HG03175 (cell line): ENCODE results near the gene MCTP1.
A peak's percentile ranks its signal among the peaks of the same experiment; 100 is the strongest.

Experiments used
- ATAC-seq: cut with Tn5 transposase; IDR thresholded peaks from one replicate; pipeline ENCODE4 v1.9.1; 2021; ENCODE audit warnings: mild to moderate bottlenecking, moderate library complexity; ENCODE audit not compliant: unreplicated experiment

MCTP1 gene

DNA sequence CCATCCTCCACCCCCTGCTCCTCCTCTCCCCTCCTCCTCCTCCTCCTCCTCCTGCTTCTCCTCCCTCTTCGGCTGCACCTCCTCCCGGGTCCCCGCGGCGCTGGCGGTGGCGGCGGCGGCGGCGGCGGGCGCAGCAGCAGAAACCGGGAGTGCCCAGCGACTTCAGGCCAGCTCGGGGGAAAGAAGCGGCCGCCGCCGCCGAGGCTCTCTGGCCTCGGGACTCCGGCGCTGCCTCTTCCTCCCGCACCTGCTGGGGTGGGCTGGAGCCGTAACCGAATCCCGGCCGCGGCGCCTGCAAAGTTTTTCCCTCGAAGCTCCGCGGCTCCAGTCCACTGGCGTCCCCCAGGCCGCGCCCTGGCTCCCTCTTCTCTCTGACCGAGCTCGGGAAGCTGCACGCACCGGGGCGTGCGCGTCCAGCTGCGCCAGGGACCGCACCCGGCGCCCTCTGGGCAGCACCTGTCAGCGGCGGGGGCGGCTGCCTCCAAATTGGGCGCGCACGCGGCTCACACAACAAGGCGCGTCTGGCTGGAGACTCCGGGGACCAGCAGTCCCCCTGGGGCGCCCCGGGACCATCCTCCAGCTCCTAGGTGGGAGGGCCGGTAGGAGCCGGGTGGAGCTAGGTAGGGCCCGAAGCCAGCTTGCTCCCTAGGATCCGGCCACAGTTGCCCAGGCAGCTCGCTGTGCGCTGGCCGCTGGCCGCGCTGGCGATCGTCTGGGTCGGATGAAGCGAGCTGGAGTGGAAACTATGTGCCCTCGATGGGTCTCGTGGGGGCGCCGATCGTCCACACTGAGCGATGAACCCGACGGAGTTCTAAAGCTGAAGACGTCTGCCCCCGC lies at the start of gene MCTP1:
Gene MCTP1, minus strand, starts transcription at position 523 of the 837 bp plus-strand sequence.
- ATAC-seq, result peak; percentile 44

GRCh38 chr5:95332158-95332557 lies 47.3 kb upstream of the MCTP1 start:
- ATAC-seq, result no peak

DNA sequence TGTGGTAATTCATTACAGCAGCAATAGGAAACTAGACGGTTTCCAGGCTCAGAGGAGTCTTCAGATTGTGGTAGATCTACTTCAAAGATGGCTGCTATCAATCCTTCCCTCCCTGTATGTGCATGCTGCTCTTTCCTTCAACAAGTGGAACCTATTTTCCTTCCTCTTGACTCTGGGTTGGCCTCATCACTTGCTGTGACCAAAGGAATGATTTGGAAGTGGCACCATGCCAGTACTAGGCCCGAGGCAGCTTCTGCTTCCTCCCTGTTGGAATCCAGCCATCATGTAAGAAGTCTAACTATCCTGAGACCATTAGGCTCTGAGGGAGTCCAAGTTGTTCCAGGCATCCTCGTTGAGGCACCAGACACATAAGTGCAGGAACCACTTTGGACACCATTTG lies 46.5 kb upstream of the MCTP1 start:
- ATAC-seq, result no peak

DNA sequence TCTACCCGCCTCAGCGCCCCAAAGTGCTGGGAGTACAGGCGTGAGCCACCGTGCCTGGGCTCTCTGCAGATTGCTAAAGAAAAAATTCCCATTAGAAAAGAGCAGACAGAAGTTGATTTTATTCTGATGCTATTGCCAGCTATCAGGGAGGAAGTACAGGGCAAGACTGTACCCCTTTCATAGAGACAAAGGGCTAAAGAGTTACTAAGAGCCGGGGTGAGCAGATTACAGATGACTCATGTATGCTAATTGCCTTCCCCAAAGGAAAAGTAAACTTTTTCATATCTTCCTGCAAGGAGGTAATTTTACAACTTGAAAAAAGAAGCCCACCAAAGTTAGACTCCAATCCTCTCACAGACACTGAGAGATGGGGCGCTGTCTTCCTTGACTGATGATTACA lies 42.3 kb upstream of the MCTP1 start:
- ATAC-seq, result no peak

- no peak for ATAC-seq
Observed at GRCh38 chr5:95317687-95318086, 32.8 kb upstream of the MCTP1 start.

GRCh38 chr5:95317085-95317484 lies 32.2 kb upstream of the MCTP1 start:
- ATAC-seq, result no peak

- ATAC-seq, result no peak
Observed at GRCh38 chr5:95304711-95305110, 19.8 kb upstream of the MCTP1 start.

GRCh38 chr5:95298651-95299050 lies 13.8 kb upstream of the MCTP1 start:
- no peak for ATAC-seq

DNA sequence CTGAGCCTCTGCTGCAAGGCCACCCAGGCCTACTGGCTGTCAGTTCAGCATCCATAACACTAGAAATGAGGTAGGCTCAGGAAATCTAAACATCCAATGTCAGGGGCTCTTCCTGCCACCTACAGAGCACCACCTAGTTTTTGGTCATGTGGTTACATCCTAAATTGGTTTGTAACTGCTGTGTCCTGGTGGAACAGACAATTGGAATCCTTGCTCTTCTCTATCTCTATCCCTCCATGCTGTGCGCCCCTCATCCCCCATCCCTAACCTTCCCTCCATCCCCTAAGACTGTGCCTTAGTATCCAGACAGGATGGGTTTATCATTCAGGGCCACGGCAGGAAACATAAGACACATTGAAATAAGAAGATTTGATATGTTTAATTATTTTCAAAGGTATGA lies 11.4 kb upstream of the MCTP1 start:
- ATAC-seq, result no peak

DNA sequence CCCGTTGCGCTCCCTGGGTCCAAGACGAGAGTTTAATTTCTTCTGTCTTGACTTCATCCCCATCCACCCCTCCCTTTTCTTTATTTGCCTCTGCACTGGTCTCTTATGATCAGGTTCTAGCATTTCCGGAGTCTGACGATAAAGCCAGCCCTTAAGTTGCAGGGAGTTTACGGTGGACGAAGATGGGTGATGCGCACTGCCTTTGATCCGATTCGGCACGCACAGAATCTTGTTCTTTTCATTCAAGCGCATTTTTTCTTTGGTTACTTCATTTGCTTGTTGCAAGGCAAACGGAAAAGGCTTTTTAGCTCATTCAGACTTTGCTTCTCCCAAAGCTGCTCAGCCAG lies 488 bp upstream of the MCTP1 start:
- ATAC-seq, result peak; percentile 13

DNA sequence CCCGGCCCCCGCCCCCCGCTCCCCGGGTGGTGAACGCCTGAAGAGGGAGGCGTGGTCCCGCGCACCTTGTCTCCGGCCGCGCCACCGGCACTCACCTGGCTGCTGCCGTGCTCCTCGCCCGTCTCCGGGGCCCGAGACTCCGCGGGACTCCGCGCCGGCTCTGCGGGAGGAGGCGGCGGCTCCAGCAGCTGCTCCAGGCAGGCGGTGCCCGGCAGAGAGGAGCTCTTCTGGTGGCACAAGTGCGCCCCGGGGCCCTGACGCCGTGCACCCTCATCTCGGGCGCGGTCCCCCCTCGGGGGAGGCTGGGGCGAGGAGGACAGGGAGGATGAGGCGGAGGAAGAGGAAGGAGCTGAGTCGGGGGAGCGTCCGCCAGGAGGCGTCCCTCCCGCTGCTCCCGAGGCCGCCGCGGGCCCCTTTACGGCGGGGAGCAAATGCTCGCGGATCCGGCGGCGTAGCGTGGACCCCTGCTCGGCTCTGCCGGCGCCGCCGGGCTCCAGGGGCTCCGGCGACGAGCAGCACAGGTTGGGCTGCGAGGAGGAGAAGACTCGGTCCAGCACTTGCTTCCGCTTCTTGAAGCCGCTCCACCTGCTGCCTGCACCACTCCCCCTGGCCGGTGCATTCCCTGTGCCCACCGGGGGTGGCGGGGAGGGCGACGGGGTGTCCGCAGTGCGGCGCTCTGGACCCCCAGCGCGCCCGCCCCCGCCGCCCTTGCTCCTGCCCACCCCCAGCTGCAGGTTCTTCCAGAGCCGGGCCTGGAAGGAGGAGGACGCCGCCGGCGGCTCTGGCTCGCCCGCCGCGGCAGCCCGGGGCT lies 928 bp downstream of the MCTP1 start:
- peak; percentile 54 for ATAC-seq

- ATAC-seq, result no peak
Observed at GRCh38 chr5:95283022-95283615, 1.8 kb downstream of the MCTP1 start.

DNA sequence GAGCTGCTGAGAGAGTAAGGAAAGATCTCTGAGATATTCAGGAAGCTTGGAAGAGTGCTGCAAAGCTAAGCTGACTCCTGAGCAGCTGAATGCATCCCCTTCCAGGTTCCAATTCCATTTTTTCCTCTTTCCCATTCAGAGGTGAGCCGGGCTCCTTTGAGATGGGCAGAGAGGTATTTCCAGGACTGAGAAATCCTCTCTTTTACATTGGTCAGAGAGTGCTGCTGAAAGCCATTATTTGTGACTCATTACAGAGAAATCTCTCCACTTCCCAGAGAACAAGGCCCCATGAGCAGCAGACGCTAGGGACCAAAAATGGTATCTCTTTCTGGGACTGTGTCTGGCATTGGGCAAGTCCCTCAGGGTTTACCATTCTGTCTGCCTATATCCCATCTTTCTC lies 3.7 kb downstream of the MCTP1 start:
- ATAC-seq, result no peak

GRCh38 chr5:95280401-95281095 lies 4.3 kb downstream of the MCTP1 start:
- no peak for ATAC-seq

DNA sequence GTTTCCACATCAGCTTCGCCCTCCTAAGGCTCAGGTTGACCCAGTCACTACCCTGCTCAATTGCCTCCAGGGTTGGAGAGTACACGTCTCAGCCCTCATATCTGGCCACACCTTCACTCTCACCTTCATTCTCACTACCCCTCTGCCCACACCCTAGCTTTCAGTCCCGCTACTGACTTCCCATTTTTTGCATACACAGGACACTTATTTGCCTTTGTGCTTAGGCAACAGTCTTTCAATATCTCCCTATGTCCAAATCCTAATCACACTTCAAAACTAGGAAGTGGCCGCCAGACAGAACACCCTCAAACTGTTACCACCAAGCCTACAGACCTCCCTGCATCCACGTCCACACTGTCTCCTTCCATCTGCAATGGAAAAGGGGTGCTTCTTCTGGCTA lies 10.9 kb downstream of the MCTP1 start:
- no peak for ATAC-seq

DNA sequence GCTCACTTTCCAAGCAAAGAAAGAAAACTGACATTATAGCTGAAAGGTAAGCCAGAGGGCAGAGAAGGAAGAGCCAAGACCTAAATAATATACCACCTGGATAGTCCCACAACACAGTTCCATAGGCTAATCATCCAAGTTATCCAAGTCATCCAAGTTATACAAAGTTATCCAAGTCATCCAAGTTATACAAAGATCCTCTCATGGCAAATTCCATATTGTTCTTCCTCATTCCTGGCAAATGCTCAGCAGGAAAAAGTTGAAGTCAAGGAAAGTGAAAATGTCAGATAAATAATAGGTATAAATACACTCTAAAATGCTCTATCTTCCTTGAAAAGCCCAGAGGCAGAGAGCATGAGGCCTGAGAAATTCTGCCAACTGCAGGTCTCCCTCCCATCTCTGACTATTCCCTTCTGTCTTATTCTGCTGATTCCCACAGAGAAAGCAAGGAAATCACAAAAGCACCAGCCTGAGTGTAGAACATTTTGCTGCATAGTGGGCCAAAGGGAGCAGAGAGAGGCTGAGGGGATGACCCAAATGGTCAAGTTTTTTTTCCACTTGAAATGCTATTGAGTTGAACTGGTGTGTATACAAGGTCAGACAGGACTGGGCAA lies 12.5 kb downstream of the MCTP1 start:
- ATAC-seq, result no peak

DNA sequence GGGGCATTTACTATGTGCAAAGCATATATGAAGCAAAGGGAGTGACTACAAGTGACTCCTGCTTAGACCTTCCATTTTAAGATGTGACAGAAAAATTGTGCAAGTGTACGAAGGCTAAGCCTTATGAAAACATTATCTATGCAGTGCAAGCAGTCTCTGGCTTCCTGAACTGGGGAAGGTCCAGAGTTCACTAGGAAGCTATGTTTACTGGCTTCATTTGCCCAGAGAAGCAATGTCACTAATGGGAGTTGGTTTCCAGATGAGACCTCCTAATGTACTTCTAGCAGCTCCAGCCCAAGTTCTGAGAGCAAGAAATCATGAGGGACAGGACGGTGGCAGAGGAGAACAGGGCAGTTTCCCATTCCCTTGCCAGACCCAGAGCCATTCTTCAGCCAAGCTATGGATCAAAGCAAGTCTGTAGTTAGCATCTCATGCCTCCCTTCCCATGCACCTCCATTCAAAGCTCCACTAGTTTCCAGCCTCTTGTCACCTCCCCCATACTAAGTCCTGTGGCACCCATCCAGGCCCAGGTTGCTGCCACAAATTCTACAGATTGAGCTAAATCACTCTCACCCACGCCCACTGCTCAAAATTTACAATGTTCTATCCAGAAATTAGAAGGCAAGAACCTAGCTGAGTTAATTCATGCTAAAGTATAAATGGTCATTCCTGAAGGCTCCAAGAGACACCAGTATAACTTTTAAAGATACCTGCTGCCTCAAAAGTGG lies 21.8 kb downstream of the MCTP1 start:
- ATAC-seq, result no peak

- ATAC-seq, result peak; percentile 62
Observed at GRCh38 chr5:95261437-95262175, 23.3 kb downstream of the MCTP1 start.

DNA sequence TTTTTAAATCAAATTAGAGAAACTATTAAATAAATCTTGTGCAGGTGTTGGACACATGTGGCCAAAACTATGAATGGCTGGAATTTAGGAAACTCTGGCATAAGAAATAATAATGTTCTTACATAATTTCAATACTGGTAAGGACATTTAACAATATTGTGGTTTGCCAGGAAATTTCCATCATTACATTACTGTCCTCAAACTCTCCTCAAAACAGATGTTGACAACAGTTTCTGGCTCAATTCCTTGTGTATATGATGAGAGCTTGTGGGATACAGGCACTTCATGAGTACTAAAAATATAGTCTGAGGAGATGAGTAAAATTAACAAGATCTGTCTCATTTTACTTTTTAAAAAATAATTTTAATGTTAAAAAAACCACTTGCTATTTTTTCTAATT lies 27.9 kb downstream of the MCTP1 start:
- no peak for ATAC-seq
